Prostate gland (tissue), 2 donors: Measurements from ENCODE around the gene ATP1A2.

Experiments
- CTCF ChIP-seq, 4 experiments: fragments of 200-600 bp in 2 of 4; fragments of 450-650 bp in 2 of 4; sonication (generic) in 2 of 4; IDR thresholded peaks; 1 replicate in 3 of 4; 2 replicates in 1 of 4; pipeline ENCODE4 v1.5.1; 2016 to 2019; ENCODE audit warnings: antibody characterized with exemption in 4 of 4, mild to moderate bottlenecking in 2 of 4, moderate library complexity in 2 of 4
- POLR2A ChIP-seq: fragments of 450-650 bp; IDR thresholded peaks from one replicate; pipeline ENCODE4 v1.6.1; 2016; ENCODE audit warnings: antibody characterized with exemption, mild to moderate bottlenecking
- POLR2AphosphoS5 ChIP-seq: sonication (generic); formaldehyde crosslinking; IDR thresholded peaks from one replicate; pipeline ENCODE4 v1.6.1; 2017; ENCODE audit warnings: antibody characterized with exemption

GRCh38 chr1:160078512-160079195, 36.9 kb upstream of the ATP1A2 start:
- no peak for TF ChIP-seq POLR2A
- peak; percentile 11 to 41 (median 38) for TF ChIP-seq CTCF (IDR thresholded peaks at IDR 0.05)
- no peak for TF ChIP-seq POLR2AphosphoS5
